Activated CD8-positive, alpha-beta T cell treated with anti-CD3 and anti-CD28 coated beads, Interleukin-2, amount 10 ng/mL, durations not matched to agents 7 days and 5 days (primary cell): Measurements from ENCODE around the gene HOXB6. TPM values are rescaled to one million over a fixed set of nuclear protein-coding genes. Genes with fewer than 3 reads are reported as not detected.

Experiments used
- ATAC-seq: fragments of 150-1000 bp; cut with Tn5 transposase; one replicate; pipeline ENCODE4 v1.10.0; 2021; ENCODE audit warnings: moderate library complexity
- CTCF ChIA-PET: fragments of 350-600 bp; sonication (Branson Sonifier 250); formaldehyde crosslinking; loops from one replicate; lab custom pipeline; 2021; ENCODE audit warnings: antibody characterized with exemption; lab: Charles Lee
- POLR2A ChIA-PET: fragments of 350-600 bp; sonication (Branson Sonifier 250); formaldehyde crosslinking; loops from one replicate; lab custom pipeline; 2021; ENCODE audit warnings: antibody characterized with exemption; lab: Charles Lee
- DNase-seq: peaks from one replicate; pipeline ENCODE4 v3.0.0-alpha.2; 2020
- H3K27ac Mint-ChIP-seq: one replicate; pipeline ENCODE4 v1.8.0; 2021; ENCODE audit warnings: mild to moderate bottlenecking, mixed read lengths
- H3K27me3 Mint-ChIP-seq: one replicate; pipeline ENCODE4 v1.8.0; 2021; ENCODE audit warnings: low read depth, mixed read lengths
- H3K36me3 Mint-ChIP-seq: one replicate; pipeline ENCODE4 v1.8.0; 2021; ENCODE audit warnings: low read depth, mixed read lengths
- H3K4me1 Mint-ChIP-seq: one replicate; pipeline ENCODE4 v1.8.0; 2021; ENCODE audit warnings: low read depth, mixed read lengths
- H3K4me3 Mint-ChIP-seq: one replicate; pipeline ENCODE4 v1.8.0; 2021; ENCODE audit warnings: mild to moderate bottlenecking, mixed read lengths
- H3K9me3 Mint-ChIP-seq: one replicate; pipeline ENCODE4 v1.8.0; 2022; ENCODE audit warnings: mixed read lengths; ENCODE audit not compliant: insufficient read depth
- total RNA-seq, 2 experiments: library from RNA; stranded (reverse); gene quantifications; one replicate each; pipeline ENCODE4 v1.2.3, GENCODE V29; 2021

The HOXB6 gene
- total RNA-seq, 2 experiments from 2014 or later, result not detected

DNA sequence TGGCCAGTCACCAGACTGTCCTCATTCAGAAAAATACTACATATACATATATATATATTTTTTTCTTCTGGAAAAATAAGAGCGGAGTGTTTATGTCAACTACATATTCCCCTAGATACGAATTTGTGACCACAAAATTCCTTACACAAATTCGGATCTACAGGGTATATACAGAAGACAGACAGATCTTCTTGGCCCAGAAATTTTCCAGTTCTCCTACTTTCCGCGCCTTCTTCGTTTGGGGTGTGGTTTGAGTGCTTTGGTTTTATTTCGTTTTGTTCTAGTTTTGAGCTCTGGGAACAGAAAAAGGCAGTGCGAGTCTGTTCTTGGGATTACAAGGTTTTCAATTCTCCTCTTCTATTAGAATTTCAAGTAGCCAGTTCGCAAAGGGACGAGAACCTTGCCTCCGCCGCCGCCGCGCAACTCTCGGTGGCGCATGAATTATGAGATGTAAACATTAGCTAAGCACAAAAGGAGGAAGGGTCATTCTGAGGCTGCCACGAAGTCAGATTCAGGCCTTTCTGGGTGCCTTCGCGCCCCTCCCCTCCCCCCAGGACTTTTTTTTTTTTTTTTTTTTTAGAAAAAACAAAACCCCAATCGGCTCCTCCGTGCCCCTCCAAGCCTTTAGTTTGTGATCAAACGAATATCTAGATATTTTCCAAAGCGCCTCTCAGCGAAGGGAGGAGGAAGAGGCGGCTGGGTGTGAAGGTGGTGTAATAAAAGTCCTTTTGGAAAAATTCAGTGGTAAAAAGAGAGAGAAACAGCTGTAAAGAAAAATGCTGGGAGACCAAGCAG is 24.8 kb downstream of the HOXB6 start:
- ChIA-PET CTCF (interaction anchor here (1.0 to 1.4 kb wide), 2 partner anchors 13 to 88 kb away, joined by 6 read pairs; no protein-coding TSS in a partner anchor), POLR2A (no interaction called here)
- H3K27me3 Mint-ChIP-seq, result peaks cover 51% of the 10 kb centered on the region
- H3K4me3 Mint-ChIP-seq, result peak overlapping the region; percentile 90
- peaks cover 63% of the 10 kb centered on the region for H3K4me1 Mint-ChIP-seq
- no peak overlapping the region for H3K27ac Mint-ChIP-seq
- DNase-seq, result no peak
- ATAC-seq, result no peak
- H3K36me3 Mint-ChIP-seq, result peaks cover 10% of the 10 kb centered on the region
- no peaks in the 10 kb centered on the region for H3K9me3 Mint-ChIP-seq

DNA sequence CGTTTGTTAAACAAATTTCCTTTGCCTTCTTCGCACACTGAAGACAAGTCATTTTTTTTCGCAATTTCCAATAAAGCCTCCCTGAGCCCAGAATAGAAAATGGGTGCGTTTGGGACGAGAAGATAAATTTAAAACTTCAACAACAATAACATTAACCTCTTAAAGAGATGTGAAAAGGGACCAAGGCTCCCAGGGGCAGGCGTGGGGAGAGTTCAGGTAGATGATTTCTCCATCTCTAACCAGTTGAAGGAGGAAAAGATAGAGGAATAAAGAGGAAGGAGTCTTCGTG is 25.4 kb downstream of the HOXB6 start:
- DNase-seq (no peak), ATAC-seq (no peak)
- CTCF ChIA-PET, result interaction anchor here (0.8 to 1.4 kb wide), 4 partner anchors 14 to 243 kb away, joined by 3 to 6 read pairs (median 4); no protein-coding TSS in a partner anchor
- peaks cover 10% of the 10 kb centered on the region for H3K36me3 Mint-ChIP-seq
- POLR2A ChIA-PET, result no interaction called here
- H3K27ac Mint-ChIP-seq, result no peak overlapping the region
- peak overlapping the region; percentile 90 for H3K4me3 Mint-ChIP-seq
- H3K4me1 Mint-ChIP-seq, result peaks cover 61% of the 10 kb centered on the region
- peaks cover 51% of the 10 kb centered on the region for H3K27me3 Mint-ChIP-seq
- no peaks in the 10 kb centered on the region for H3K9me3 Mint-ChIP-seq

DNA sequence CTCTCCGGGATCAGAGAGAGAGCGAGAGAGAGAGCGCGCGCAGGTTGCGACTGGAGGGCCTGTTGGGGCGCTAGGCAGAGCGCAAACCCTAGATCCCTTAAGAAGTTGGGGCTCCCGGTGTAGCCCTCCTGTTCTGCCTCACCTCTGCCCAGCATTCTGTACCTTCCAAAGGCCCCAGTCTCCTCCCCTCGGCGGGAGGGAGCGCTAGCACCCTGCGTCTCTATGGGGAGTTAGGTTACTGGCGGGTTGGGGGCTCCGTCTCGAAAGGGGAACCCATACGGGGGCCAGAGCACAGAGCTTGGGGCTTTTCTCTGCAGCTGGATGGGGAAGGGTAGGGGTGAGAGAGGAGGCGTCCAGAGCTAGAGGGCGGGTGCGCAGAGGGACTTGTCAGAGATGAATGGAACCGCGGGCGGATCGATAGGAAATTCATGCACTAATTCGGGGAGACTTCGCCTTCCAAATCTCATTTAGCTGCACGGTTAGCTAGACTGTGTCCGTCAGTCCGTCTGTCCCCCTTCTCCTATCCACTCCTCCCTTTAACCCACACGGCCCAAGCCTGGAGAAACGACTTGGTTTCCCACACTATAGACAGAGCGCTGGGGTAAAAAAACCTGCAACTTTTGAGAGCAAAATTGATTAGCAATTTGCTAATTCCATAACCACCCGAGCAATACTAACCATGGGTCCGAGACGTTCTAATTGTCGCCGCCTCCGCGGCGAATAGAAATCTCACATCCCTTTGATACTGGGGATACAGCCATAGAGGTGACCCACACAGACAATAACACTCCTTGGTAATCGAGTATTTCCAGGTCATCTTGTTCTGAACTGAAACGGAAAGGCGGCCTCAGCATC is 25.9 kb downstream of the HOXB6 start:
- peak; percentile 60 for ATAC-seq
- ChIA-PET CTCF (interaction anchor here (0.8 to 1.4 kb wide), 4 partner anchors 14 to 242 kb away, joined by 3 to 6 read pairs (median 4); no protein-coding TSS in a partner anchor), POLR2A (no interaction called here)
- Mint-ChIP-seq H3K27me3 (peaks cover 45% of the 10 kb centered on the region), H3K4me3 (peak overlapping the region; percentile 90), H3K36me3 (peaks cover 10% of the 10 kb centered on the region), H3K9me3 (no peaks in the 10 kb centered on the region), H3K27ac (peak overlapping the region; percentile 79), H3K4me1 (peaks cover 61% of the 10 kb centered on the region)
- DNase-seq, result no peak

DNA sequence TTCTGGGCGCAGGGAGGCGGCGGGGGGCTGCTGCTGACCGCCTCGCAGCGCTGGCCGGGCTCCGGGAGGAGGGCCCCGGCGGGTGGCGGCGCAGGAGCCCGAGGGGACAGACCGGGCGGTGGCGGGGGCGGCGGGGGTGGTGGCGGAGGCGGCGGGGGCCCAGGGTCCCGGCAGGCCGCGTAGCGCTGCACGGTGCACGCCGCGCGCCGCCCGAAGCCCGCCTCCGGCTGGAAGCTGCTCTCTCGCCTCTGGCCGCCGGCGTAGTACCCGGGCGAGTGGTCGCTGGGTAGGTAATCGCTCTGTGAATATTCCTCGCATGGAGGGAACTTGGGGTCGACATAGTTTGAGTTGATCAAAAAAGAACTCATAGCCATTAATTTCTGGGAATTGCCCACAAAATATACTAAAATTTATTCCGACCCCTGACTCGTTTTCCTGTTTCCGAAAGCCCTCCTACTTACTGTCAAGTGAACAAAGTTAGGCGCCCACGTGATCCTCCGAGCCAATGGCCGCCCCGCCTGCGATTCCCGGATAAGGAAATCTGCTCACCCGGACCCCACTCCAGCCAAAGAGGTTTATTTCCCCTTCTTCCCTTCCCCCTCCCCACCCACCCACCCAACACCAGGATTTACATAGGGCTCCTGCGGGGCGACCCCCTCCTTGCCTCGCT is 26.7 kb downstream of the HOXB6 start, which contains the start of gene HOXB4:
Gene HOXB4 (minus strand): TSS at position 405 of the 670 bp plus-strand sequence. CDS start 31 bp downstream, at position 374.
- H3K27me3 Mint-ChIP-seq, result peaks cover 38% of the 10 kb centered on the region
- ChIA-PET CTCF (interaction anchor here (1.1 kb wide), 1 partner anchor 242 kb away, joined by 3 read pairs; no protein-coding TSS in a partner anchor), POLR2A (no interaction called here)
- no peaks in the 10 kb centered on the region for H3K9me3 Mint-ChIP-seq
- peaks cover 67% of the 10 kb centered on the region for H3K4me1 Mint-ChIP-seq
- peak within 1 kb of the TSS; percentile 79 for H3K27ac Mint-ChIP-seq
- DNase-seq (peak; percentile 83), ATAC-seq (peak; percentile 86)
- peak within 1 kb of the TSS; percentile 90 for H3K4me3 Mint-ChIP-seq
- H3K36me3 Mint-ChIP-seq, result peaks cover 10% of the 10 kb centered on the region

DNA sequence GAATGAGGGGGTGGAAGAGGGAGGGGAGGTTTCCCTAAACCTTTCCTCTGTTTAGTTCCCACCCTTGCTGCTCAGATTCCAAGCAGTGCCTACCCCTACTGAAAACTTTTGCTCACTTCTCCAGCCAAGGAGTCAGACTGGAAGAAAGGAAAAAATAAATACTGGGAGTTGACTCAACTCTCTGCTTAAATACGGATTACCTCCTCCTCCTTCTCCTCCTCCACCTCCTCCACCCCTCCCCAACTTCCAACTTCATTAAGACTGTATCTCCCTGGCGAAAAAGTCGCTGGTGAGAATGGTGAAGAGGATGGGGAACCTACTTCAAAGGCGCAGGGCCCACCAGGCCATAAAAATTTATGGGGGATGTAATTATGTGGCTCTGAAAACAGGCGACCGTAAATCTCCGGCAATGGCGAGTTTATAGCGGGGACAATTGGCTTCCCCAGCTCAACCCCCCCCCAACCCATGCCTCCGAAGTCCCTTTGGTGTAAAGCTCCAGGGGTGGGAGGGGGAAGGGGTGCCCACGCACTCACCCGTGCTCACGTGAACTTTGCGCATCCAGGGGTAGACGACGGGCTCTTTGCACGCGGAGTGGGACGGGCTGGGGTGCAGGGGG is 27.3 kb downstream of the HOXB6 start:
- peak overlapping the region; percentile 67 for H3K27ac Mint-ChIP-seq
- ATAC-seq, result peak; percentile 17
- no peak for DNase-seq
- H3K27me3 Mint-ChIP-seq, result peaks cover 31% of the 10 kb centered on the region
- H3K4me3 Mint-ChIP-seq, result peak overlapping the region; percentile 82
- peaks cover 8% of the 10 kb centered on the region for H3K36me3 Mint-ChIP-seq
- H3K4me1 Mint-ChIP-seq, result peaks cover 63% of the 10 kb centered on the region
- POLR2A ChIA-PET, result no interaction called here
- H3K9me3 Mint-ChIP-seq, result no peaks in the 10 kb centered on the region
- CTCF ChIA-PET, result interaction anchor here (1.1 kb wide), 1 partner anchor 11 kb away, joined by 3 read pairs; no protein-coding TSS in a partner anchor

DNA sequence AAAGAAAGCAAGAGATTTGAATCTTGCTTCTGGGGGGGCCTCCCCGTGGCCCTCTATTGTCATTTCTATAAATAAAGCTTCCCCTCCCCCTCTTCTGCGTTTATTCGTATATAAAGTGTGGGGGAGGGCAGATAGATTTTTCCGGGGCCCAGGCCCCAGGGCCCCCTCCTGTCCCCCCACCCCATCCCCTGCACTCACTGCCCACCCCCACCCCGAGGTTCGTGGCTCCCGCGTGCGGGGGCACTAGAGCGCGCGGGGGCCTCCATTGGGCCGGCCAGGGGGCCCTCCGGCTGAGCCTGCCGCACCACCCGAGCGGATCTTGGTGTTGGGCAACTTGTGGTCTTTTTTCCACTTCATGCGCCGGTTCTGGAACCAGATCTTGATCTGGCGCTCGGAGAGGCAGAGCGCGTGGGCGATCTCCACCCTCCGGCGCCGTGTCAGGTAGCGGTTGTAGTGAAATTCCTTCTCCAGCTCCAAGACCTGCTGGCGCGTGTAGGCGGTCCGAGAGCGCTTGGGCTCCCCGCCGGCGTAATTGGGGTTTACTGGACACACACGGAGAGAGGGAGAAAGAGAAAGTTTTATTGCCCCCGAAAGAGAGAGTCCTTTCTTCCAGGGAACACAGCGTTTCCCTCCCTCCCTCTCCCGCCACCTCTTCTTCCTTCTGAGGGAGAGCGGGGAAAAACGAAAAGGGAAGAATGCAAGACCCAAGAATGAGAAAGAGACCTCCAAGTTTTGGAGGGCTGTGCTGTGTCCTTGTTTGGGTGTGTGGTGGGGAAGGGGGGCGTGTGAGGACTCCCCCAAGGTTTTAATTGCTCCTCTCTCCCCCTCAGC is 28.1 kb downstream of the HOXB6 start:
- no peak overlapping the region for H3K27ac Mint-ChIP-seq
- H3K4me1 Mint-ChIP-seq, result peaks cover 57% of the 10 kb centered on the region
- DNase-seq (no peak), ATAC-seq (no peak)
- POLR2A ChIA-PET, result no interaction called here
- H3K36me3 Mint-ChIP-seq, result peaks cover 7% of the 10 kb centered on the region
- CTCF ChIA-PET, result interaction anchor here (1.1 to 1.2 kb wide), 2 partner anchors 11 to 16 kb away, joined by 3 read pairs; partner anchors contain the start of gene HOXB5
- H3K4me3 Mint-ChIP-seq, result peak overlapping the region; percentile 82
- peaks cover 27% of the 10 kb centered on the region for H3K27me3 Mint-ChIP-seq
- H3K9me3 Mint-ChIP-seq, result no peaks in the 10 kb centered on the region

DNA sequence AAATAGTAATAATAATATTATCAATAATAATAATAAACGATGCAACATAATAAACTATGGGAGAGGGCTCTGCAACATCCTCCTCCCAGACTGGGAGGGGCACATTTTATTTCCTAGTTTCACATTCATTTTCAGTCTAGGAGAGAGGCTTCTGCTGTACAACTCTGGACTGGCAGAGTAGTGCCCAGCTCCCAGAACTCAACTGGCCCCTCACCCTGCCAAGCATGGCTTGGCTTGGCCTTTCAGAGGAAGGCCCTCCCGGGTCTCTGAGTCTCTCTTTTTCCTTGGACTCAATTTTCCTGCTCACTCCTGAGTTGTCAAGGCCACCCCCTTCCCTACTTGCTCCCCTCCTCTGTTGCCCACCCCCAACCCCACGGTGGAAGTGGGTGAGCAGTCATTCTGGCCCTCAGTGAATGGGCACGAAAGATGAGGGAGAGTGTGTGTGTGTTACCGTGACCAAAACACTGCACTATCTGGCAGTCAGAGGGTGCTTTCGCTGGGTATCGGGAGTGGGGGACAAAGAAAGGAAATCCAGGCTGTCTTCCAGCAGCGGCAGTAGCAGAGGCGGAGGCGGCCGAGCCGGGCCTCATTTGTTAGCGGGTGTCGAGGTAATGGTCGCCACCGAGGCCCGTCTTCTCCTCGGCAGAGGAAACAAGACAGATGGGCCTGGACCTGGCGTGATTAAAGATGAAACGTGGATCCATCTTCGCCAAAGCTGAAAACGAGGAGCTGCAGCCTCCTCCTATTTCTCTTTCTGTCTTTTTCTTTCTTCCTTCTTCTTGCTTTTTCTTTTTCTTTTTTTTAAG is 28.9 kb downstream of the HOXB6 start:
- ChIA-PET CTCF (interaction anchor here (1.2 kb wide), 1 partner anchor 17 kb away, joined by 3 read pairs; the partner anchor contains the start of gene HOXB5), POLR2A (no interaction called here)
- ATAC-seq (no peak), DNase-seq (no peak)
- Mint-ChIP-seq H3K4me3 (peak overlapping the region; percentile 27), H3K27me3 (peaks cover 19% of the 10 kb centered on the region), H3K27ac (no peak overlapping the region), H3K36me3 (peaks cover 7% of the 10 kb centered on the region), H3K9me3 (no peaks in the 10 kb centered on the region), H3K4me1 (peaks cover 50% of the 10 kb centered on the region)

DNA sequence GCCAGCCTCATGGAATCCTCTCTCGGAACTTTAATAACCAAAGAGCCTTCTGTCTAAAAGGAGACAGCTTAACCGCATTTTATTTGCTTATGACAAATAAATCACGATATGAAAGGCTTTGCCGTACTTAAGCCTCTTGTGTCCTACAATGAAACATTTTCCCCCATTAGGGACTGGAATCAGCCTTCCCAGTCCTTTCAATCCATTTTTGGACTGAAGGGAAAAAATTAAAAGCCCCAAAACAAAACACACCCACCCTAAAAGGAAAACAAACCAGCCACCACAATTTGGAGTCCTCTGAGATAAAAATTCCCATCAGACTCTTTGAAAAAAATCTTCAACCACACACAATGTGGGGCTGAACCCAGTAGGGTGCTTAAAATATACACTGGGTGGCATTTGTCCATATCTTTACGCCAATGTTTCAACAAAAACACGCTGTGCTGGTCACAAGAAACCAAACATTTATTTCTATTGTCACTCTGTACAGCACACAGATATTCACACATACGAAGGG is 29.7 kb downstream of the HOXB6 start:
- Mint-ChIP-seq H3K4me3 (no peak overlapping the region), H3K36me3 (peaks cover 7% of the 10 kb centered on the region), H3K4me1 (peaks cover 46% of the 10 kb centered on the region), H3K27ac (no peak overlapping the region), H3K27me3 (peaks cover 13% of the 10 kb centered on the region), H3K9me3 (no peaks in the 10 kb centered on the region)
- CTCF ChIA-PET, result interaction anchor here (1.0 to 1.2 kb wide), 3 partner anchors 18 to 267 kb away, joined by 3 to 5 read pairs (median 3); partner anchors contain the start of gene HOXB5
- no peak for DNase-seq
- no peak for ATAC-seq
- POLR2A ChIA-PET, result interaction anchor here (0.7 kb wide), 1 partner anchor 11 kb away, joined by 3 read pairs; no protein-coding TSS in a partner anchor

DNA sequence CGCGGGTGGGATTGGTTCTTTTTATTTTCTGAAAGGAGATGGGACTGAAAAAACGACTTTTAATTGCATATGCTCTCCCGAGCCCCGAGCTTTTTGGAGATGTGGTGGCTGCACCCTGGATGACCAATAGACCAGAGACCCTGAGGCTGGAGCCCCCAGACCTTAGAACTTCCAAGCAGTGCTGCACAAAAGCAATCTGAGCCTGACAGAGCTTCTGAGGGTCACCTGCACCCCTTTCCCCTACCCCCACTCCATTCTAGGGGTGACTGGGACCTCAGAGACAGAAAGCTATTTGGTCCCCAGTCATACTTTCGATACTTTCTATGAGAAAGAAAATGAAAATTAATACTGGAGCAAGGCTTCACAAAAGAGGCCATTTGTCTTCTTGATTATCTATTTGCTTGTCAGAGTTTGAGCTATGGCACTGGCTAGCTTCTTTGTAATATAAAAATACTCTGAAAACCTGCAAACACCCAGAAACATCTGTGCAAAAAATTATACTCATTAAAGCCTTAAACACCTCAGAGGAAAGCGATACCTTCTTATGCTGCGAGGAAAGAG is 30.2 kb downstream of the HOXB6 start:
- no peak for DNase-seq
- Mint-ChIP-seq H3K4me3 (no peak overlapping the region), H3K27me3 (peaks cover 8% of the 10 kb centered on the region), H3K4me1 (peaks cover 43% of the 10 kb centered on the region), H3K36me3 (peaks cover 7% of the 10 kb centered on the region), H3K9me3 (no peaks in the 10 kb centered on the region), H3K27ac (no peak overlapping the region)
- POLR2A ChIA-PET, result interaction anchor here (0.7 kb wide), 2 partner anchors 11 to 24 kb away, joined by 3 read pairs; no protein-coding TSS in a partner anchor
- ATAC-seq, result no peak
- CTCF ChIA-PET, result interaction anchor here (0.7 to 1.0 kb wide), 4 partner anchors 28 to 266 kb away, joined by 3 to 5 read pairs (median 3); no protein-coding TSS in a partner anchor
